Measurements from ENCODE around the gene FAM131A. TPM values are rescaled to one million over a fixed set of nuclear protein-coding genes. Genes with fewer than 3 reads are reported as not detected.

The FAM131A gene
- total and polyA plus RNA-seq, 9 of the 15 experiments (the other 6 are each of a cell fraction or from before 2014, with no cell fraction given): 0.48 to 11.1 (median 4.3) TPM

DNA sequence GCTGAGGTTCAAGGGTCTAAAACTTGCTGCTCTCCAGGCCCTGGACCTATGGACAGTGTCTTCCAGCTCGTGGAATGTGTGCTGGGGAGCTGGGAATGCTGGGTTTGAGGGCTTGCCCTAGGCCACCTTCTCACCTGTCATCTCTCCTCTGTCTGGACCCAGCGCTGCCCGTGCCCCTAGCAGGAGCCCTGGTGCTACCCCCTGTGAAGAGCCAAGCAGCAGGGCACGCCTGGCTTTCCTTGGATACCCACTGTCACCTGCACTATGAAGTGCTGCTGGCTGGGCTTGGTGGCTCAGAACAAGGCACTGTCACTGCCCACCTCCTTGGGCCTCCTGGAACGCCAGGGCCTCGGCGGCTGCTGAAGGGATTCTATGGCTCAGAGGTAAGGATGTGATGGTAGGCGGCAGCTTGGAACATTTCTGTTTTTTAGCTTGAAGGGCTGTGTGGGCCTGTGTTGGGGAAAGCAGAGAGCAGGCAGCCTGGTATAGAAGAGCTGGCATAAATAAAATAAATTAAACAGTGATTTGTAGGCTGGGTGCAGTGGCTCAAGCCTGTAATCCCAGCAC, 47.5 kb downstream of the FAM131A start:
- no peaks in the 10 kb centered on the region for H3K9me3 ChIP-seq (replicated peaks; ENCODE audit: control insufficient read depth, insufficient read depth, low read depth, low read length)
- in situ Hi-C loops (cut with MboI): no loop called here
- WGBS (ENCODE audit: insufficient coverage, low coverage, missing lambda C conversion rate): 9% methylated on average over 8 of the region's 8 CpGs
- peaks cover 0 to 28% of the 10 kb centered on the region in 2 experiments; a peak in 2 of 5 replicates for H3K4me1 ChIP-seq (replicated peaks in 1 of 2; ENCODE audit: control insufficient read depth in 2 of 2, insufficient read depth in 2 of 2, low read length in 2 of 2)
- no peak overlapping the region for H3K4me2 ChIP-seq (ENCODE audit: insufficient read depth, low read length)
- intact Hi-C loops (cut with micrococcal nuclease): loop anchor here (10.0 kb wide), 1 partner anchor 330 kb away; the partner anchor contains the start of gene MAGEF1
- DNase-seq (ENCODE audit: extremely low read depth in 1 of 4, low spot score in 3 of 4) (no peak), ATAC-seq (no peak), FAIRE-seq (no peak)
- H3K27ac ChIP-seq (ENCODE audit: extremely low read depth, low read depth, low read length): no peak overlapping the region
- H3K36me3 ChIP-seq (ENCODE audit: control insufficient read depth, insufficient read depth, low read length): no peaks in the 10 kb centered on the region
- peaks cover 7% of the 10 kb centered on the region for H4K20me1 ChIP-seq (replicated peaks; ENCODE audit: control insufficient read depth, insufficient read depth, low read length)
- H3K79me2 ChIP-seq (ENCODE audit: control insufficient read depth, insufficient read depth, low read length): no peaks in the 10 kb centered on the region
- TF ChIP-seq, protein P1, sequence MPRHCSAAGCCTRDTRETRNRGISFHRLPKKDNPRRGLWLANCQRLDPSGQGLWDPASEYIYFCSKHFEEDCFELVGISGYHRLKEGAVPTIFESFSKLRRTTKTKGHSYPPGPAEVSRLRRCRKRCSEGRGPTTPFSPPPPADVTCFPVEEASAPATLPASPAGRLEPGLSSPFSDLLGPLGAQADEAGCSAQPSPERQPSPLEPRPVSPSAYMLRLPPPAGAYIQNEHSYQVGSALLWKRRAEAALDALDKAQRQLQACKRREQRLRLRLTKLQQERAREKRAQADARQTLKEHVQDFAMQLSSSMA (CRISPR knock-in tag; IDR thresholded peaks at IDR 0.05): no peak
- TF ChIP-seq, protein P2, sequence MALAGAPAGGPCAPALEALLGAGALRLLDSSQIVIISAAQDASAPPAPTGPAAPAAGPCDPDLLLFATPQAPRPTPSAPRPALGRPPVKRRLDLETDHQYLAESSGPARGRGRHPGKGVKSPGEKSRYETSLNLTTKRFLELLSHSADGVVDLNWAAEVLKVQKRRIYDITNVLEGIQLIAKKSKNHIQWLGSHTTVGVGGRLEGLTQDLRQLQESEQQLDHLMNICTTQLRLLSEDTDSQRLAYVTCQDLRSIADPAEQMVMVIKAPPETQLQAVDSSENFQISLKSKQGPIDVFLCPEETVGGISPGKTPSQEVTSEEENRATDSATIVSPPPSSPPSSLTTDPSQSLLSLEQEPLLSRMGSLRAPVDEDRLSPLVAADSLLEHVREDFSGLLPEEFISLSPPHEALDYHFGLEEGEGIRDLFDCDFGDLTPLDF (CRISPR knock-in tag; IDR thresholded peaks at IDR 0.05): no peak
- no peak for TF ChIP-seq CREM (IDR thresholded peaks at IDR 0.05; ENCODE audit: low read depth)
- TF ChIP-seq, protein P3, sequence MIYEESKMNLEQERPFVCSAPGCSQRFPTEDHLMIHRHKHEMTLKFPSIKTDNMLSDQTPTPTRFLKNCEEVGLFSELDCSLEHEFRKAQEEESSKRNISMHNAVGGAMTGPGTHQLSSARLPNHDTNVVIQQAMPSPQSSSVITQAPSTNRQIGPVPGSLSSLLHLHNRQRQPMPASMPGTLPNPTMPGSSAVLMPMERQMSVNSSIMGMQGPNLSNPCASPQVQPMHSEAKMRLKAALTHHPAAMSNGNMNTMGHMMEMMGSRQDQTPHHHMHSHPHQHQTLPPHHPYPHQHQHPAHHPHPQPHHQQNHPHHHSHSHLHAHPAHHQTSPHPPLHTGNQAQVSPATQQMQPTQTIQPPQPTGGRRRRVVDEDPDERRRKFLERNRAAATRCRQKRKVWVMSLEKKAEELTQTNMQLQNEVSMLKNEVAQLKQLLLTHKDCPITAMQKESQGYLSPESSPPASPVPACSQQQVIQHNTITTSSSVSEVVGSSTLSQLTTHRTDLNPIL (CRISPR knock-in tag; IDR thresholded peaks at IDR 0.05): no peak
- TF ChIP-seq, protein P4, sequence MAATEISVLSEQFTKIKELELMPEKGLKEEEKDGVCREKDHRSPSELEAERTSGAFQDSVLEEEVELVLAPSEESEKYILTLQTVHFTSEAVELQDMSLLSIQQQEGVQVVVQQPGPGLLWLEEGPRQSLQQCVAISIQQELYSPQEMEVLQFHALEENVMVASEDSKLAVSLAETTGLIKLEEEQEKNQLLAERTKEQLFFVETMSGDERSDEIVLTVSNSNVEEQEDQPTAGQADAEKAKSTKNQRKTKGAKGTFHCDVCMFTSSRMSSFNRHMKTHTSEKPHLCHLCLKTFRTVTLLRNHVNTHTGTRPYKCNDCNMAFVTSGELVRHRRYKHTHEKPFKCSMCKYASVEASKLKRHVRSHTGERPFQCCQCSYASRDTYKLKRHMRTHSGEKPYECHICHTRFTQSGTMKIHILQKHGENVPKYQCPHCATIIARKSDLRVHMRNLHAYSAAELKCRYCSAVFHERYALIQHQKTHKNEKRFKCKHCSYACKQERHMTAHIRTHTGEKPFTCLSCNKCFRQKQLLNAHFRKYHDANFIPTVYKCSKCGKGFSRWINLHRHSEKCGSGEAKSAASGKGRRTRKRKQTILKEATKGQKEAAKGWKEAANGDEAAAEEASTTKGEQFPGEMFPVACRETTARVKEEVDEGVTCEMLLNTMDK (IDR thresholded peaks at IDR 0.05; ENCODE audit: borderline replicate concordance, insufficient read depth, low read depth, low read length, poor library complexity, severe bottlenecking): no peak
- POLR2A ChIA-PET: interaction anchor here (0.9 to 2.3 kb wide), 2 partner anchors 13 to 22 kb away, joined by 3 to 6 read pairs; no protein-coding TSS in a partner anchor
- no peak overlapping the region for H2AFZ ChIP-seq (ENCODE audit: low read depth, low read length)
- H3K9ac ChIP-seq (ENCODE audit: insufficient read depth in 1 of 2, low read depth in 2 of 2, low read length in 2 of 2): no peak overlapping the region
- CTCF ChIA-PET (ENCODE audit: low intra/inter-chr PET ratio): no interaction called here
- no peak overlapping the region for H3K4me3 ChIP-seq
- no peaks in the 10 kb centered on the region for H3K9me1 ChIP-seq (ENCODE audit: control insufficient read depth, insufficient read depth, low read length)
- peaks cover 19 to 79% of the 10 kb centered on the region in 2 experiments for H3K27me3 ChIP-seq (ENCODE audit: control insufficient read depth in 2 of 2, insufficient read depth in 2 of 2, low read length in 2 of 2)
- no TSS peak for BruUV-seq (replicated peaks)
